Effector memory CD4-positive, alpha-beta T cell (primary cell): Measurements from ENCODE around the gene ZNF780A.
"Not testable (repeated sequence)": the region's sequence is repeated elsewhere in the genome, so short reads cannot be mapped to it uniquely, and the experiment has no call there.

Experiments used
- DNase-seq, 3 donors: peaks; one replicate each; pipeline ENCODE4 v3.0.0-alpha.2; 2020
- H3K27ac ChIP-seq: 2 replicates; pipeline ENCODE4 v1.7.0; 2013; ENCODE audit warnings: mild to moderate bottlenecking, low read length, moderate library complexity; ENCODE audit not compliant: insufficient read depth, poor library complexity, severe bottlenecking
- H3K27me3 ChIP-seq: replicated peaks from 2 replicates; pipeline ENCODE4 v1.7.0; 2013; ENCODE audit warnings: mild to moderate bottlenecking, low read length; ENCODE audit not compliant: insufficient read depth, control insufficient read depth, poor library complexity, severe bottlenecking
- H3K36me3 ChIP-seq: 2 replicates; pipeline ENCODE4 v1.7.0; 2013; ENCODE audit warnings: mild to moderate bottlenecking, low read length, moderate library complexity; ENCODE audit not compliant: control insufficient read depth, insufficient read depth
- H3K4me1 ChIP-seq: 2 replicates; pipeline ENCODE4 v1.7.0; 2013; ENCODE audit warnings: low read length, mild to moderate bottlenecking; ENCODE audit not compliant: control insufficient read depth, insufficient read depth, poor library complexity, severe bottlenecking
- H3K4me3 ChIP-seq: 2 replicates; pipeline ENCODE4 v1.7.0; 2013; ENCODE audit warnings: low read length, low read depth, mild to moderate bottlenecking; ENCODE audit not compliant: insufficient read depth, poor library complexity, severe bottlenecking
- H3K9me3 ChIP-seq: 2 replicates; pipeline ENCODE4 v1.7.0; 2013; ENCODE audit warnings: mild to moderate bottlenecking, low read length, moderate library complexity; ENCODE audit not compliant: control insufficient read depth
- total RNA-seq, 3 donors: gene quantifications; one replicate each; lab custom pipeline; 2026; lab: John Stamatoyannopoulos, UW

The ZNF780A gene
- total RNA-seq = 8.6 to 12.8 (median 12.1) reads per million in 3 donors

DNA sequence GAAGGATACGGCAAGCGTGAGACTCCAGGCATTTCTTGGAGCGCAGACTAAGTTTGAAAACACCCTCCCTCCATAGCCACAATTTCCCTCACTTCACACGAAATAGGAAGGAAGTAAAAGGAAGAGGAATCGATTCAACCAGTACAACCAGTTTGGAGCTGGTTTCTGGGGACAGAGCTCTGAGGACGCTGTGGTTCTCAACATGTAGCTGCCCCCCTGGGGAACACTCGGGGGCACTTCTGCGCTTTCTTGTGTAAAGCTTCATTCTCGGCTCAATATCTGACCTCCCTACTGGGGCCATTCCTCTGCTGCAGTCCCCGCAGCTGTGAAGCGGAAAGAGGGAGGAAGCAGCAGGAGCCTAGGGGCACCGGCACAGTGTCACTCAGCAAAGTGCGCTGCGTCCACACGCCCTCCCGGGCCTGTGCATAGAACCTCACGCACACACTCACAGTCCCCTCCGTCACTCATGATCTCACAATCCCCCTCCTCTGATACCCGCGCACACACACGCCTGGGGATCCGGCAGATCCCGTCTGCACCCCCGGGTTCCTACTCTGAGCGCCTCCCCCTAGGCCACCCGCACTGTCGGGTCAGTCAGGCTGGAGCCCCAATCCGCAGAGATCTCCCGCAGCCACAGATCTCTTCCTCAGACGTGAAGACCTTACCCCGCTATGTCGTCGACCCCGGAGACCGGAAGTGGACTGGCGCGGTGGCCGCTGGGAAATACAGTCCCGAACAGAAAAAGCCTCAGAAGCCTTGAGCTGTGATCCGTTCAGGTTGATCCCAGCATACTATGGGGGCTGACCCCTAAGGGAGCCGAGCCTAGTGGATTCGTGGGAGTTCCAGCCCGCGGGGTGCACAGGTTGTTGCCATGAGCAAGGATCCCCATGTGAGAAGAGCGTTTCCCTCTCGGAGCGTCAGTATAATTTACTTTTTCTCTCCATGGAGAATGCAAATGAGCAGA is at the start of gene ZNF780A:
TSS of gene ZNF780A (minus strand) at position 703 of the 964 bp plus-strand sequence. CDS start 6,190 bp downstream, outside the sequence.
- Histone ChIP-seq H3K27ac (peak within 1 kb of the TSS; percentile 91), H3K4me3 (peak within 1 kb of the TSS; percentile 86), H3K9me3 (no peaks in the 10 kb centered on the region), H3K4me1 (peaks cover 4% of the 10 kb centered on the region), H3K36me3 (no peaks in the 10 kb centered on the region), H3K27me3 (no peaks in the 10 kb centered on the region)
- DNase-seq = peak; percentile 50 to 60 (median 60)

DNA sequence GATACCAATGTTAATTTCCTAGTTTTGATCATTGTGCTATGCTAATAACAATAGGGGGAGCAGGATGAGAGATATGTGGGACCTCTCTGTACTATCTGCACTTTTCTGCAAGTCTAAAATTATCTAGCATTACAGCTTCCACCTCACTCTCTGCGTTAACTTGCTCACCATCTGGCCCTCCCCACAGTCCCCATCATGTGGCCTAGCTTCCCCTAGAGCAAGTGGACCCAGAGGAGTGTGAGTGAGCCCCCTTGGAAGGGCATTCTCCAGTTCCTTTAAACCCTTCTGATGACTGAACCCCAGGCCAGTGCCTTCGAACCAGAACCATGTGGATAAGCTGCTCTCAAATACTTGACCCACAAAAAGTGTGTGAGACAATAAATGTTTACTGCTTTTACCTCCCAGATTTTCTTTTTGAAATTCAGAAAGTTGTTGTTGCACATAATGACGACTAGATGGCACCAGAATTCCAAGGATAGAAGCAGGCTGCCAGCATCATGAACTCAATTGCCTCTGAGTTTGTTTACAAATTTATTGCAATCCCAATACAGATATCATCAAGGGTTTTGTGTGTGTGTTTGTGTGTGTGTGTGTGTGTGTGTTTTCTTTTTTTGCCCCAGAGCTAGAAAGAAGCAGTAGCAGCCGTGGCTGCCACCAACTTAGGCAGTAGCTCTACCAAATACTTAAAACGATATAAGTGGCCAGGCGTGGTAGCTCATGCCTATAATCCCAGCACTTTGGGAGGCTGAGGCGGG is 49.0 kb upstream of the ZNF780A start:
- peaks cover 8% of the 10 kb centered on the region for H3K4me1 ChIP-seq
- H3K9me3 ChIP-seq = no peaks in the 10 kb centered on the region
- DNase-seq = peak in 1 of 3 donors; percentile 10
- H3K4me3 ChIP-seq = no peak overlapping the region
- no peaks in the 10 kb centered on the region for H3K27me3 ChIP-seq
- no peak overlapping the region for H3K27ac ChIP-seq
- no peaks in the 10 kb centered on the region for H3K36me3 ChIP-seq

- no peak for DNase-seq
- no peak overlapping the region for H3K4me3 ChIP-seq
- no peak overlapping the region for H3K27ac ChIP-seq
- H3K36me3 ChIP-seq = no peaks in the 10 kb centered on the region
- H3K9me3 ChIP-seq = no peaks in the 10 kb centered on the region
- H3K27me3 ChIP-seq = peaks cover 3% of the 10 kb centered on the region
- H3K4me1 ChIP-seq = no peaks in the 10 kb centered on the region
These were observed 46.1 kb upstream of the ZNF780A start for GRCh38 chr19:40136818-40137217.

GRCh38 chr19:40134866-40135265 is 44.1 kb upstream of the ZNF780A start:
- H3K4me1 ChIP-seq = no peaks in the 10 kb centered on the region
- no peak overlapping the region for H3K4me3 ChIP-seq
- DNase-seq = no peak
- peaks cover 3% of the 10 kb centered on the region for H3K27me3 ChIP-seq
- no peaks in the 10 kb centered on the region for H3K9me3 ChIP-seq
- H3K27ac ChIP-seq = no peak overlapping the region
- no peaks in the 10 kb centered on the region for H3K36me3 ChIP-seq

- no peaks in the 10 kb centered on the region for H3K36me3 ChIP-seq
- peaks cover 3% of the 10 kb centered on the region for H3K27me3 ChIP-seq
- no peak for DNase-seq
- no peaks in the 10 kb centered on the region for H3K4me1 ChIP-seq
- no peak overlapping the region for H3K27ac ChIP-seq
- no peak overlapping the region for H3K4me3 ChIP-seq
- no peaks in the 10 kb centered on the region for H3K9me3 ChIP-seq
These were observed 42.7 kb upstream of the ZNF780A start for GRCh38 chr19:40133491-40133890.

GRCh38 chr19:40130013-40130412 is 39.3 kb upstream of the ZNF780A start:
- no peaks in the 10 kb centered on the region for H3K36me3 ChIP-seq
- H3K4me1 ChIP-seq = no peaks in the 10 kb centered on the region
- no peak overlapping the region for H3K4me3 ChIP-seq
- DNase-seq = no peak
- H3K27ac ChIP-seq = no peak overlapping the region
- peaks cover 3% of the 10 kb centered on the region for H3K27me3 ChIP-seq
- no peaks in the 10 kb centered on the region for H3K9me3 ChIP-seq

- H3K9me3 ChIP-seq = no peaks in the 10 kb centered on the region
- no peak overlapping the region for H3K4me3 ChIP-seq
- H3K36me3 ChIP-seq = no peaks in the 10 kb centered on the region
- no peaks in the 10 kb centered on the region for H3K4me1 ChIP-seq
- peaks cover 3% of the 10 kb centered on the region for H3K27me3 ChIP-seq
- DNase-seq = no peak
- no peak overlapping the region for H3K27ac ChIP-seq
These were observed 38.7 kb upstream of the ZNF780A start for GRCh38 chr19:40129425-40129824.

DNA sequence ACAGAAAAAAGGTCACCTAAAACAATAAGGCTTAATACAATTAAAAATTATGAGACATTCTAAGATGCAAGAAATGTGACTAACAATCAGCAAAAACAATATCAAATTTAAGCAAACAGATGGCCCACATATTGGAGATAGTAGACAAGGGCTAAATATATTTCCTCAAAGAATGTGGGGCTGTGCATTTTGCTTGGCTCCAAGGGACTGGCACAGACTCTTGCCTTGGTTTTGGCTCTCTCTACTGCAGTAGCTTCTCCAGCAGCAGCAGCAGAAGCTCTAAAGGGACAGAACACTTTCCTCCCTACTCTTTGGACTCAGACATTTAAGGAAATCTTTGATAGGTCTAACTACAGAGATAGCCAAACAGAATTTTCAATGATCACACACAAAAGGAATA is 38.2 kb upstream of the ZNF780A start:
- no peak for DNase-seq
- Histone ChIP-seq H3K36me3 (no peaks in the 10 kb centered on the region), H3K4me1 (no peaks in the 10 kb centered on the region), H3K9me3 (no peaks in the 10 kb centered on the region), H3K4me3 (no peak overlapping the region), H3K27me3 (peaks cover 3% of the 10 kb centered on the region), H3K27ac (no peak overlapping the region)

DNA sequence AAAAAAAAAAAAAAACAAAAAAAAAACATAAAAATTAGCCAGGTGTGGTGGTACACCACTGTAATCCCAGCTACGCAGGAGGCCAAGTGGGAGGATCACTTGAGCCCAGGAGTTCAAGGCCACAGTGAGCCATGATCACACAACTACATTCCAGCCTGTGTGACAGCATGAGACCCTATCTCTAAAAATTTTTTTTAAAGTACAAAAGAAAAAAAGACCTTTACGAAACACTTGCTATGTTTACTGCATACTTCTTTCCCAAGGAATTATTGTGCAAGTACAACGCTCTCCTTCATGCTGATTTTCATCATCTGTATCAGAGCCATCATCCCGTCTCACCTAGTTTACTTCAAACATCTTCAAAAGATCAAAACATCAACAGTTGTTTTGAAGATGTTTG is 28.6 kb upstream of the ZNF780A start:
- Histone ChIP-seq H3K9me3 (no peaks in the 10 kb centered on the region), H3K4me1 (no peaks in the 10 kb centered on the region), H3K27me3 (no peaks in the 10 kb centered on the region), H3K27ac (no peak overlapping the region), H3K36me3 (no peaks in the 10 kb centered on the region), H3K4me3 (no peak overlapping the region)
- DNase-seq = no peak

DNA sequence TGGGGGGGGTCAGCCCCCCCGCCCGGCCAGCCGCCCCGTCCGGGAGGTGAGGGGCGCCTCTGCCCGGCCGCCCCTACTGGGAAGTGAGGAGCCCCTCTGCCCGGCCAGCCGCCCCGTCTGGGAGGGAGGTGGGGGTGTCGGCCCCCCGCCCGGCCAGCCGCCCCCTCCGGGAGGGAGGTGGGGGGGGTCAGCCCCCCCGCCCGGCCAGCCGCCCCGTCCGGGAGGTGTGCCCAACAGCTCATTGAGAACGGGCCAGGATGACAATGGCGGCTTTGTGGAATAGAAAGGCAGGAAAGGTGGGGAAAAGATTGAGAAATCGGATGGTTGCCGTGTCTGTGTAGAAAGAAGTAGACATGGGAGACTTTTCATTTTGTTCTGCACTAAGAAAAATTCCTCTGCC is 27.9 kb upstream of the ZNF780A start:
- H3K27me3 ChIP-seq, H3K4me1 ChIP-seq, H3K36me3 ChIP-seq, H3K4me3 ChIP-seq, H3K9me3 ChIP-seq, H3K27ac ChIP-seq, DNase-seq: not testable (repeated sequence)
